Kidney capillary endothelial cell (primary cell): Measurements from ENCODE around the gene NSMCE3.

ENCODE experiments used
- DNase-seq: peaks from one replicate; pipeline ENCODE4 v3.0.0-alpha.2; 2018; ENCODE audit warnings: low spot score

The NSMCE3 gene

DNA sequence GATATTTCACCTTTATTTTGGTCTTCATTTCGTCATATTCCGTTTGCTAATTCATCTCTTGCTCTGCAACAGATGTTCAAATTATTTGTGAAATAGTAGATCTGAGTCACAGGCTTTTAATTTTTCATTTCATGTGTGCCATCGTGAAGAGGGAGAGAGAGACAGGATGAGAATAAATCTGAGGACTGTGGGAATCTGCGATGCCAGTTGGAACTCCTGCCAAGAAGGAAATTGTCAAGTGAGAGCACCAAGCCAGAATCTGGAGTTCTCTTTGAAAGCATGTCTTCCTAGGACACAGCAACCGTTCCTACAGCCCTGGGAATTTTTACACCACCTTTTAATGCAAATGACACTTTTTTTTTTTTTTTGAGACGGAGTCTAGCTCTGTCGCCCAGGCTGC, 48.8 kb downstream of the NSMCE3 start:
- DNase-seq: no peak

DNA sequence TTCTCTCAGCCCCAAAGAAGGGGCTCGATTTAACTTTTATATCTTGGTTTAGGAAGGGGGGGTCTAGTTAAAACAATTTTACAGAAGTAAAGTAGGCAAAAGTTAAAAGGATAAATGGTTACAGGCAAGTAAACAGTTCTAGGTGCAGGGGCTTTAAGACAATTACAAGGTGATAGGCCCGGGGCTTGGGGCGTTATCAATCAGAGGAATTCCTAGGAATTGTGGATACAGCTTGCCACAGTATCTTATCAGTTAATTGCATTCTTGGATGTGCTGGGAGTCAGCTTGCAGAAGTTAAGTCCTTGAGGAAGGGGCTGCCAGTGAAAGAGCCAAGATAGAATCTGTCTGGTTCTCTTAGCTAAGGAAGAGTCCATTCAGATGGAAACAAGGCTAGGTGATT, 52.7 kb downstream of the NSMCE3 start:
- DNase-seq: no peak
